Measurements from ENCODE around the gene CAMSAP1. TPM values are rescaled to one million over a fixed set of nuclear protein-coding genes. Genes with fewer than 3 reads are reported as not detected.

The CAMSAP1 gene
- total and polyA plus RNA-seq, 2 of the 4 experiments (the other 2 are of a cell fraction): 8.2 to 19.5 TPM

DNA sequence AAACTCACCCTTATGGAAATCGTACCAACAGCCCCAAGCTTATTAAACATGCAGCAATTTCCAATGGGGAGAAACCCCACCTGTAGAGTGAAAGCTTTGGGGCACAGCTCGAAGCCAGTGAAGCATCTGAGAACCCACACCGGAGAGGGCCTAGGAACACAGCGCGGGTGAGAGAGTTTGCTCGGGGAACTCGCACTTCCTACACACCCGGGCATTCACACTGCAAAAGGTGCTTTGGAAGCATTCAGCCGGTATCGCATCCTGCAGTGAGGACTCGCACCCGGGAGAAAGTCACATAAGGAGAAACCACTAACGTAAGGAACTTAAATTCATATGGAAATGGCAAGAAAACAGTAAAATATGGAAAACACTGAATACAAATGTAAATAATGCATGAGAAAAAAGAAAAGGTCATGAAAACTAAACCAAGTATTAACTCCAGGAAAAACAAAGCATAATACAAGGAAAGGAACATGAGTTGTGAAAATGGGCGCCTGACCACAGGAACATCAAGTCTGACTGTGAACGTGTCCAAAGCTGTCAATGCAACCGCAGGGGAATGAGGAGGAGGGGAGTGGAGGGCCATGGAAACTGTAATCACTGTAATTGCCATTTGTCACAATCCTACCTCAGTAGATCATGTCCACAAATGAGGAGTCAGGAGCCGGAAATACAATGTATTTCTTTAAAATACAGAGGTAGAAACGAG is 28.7 kb downstream of the CAMSAP1 start (continued):
- TF ChIP-seq FOS (IDR thresholded peaks at IDR 0.05; ENCODE audit: low read depth, low read length): no peak

DNA sequence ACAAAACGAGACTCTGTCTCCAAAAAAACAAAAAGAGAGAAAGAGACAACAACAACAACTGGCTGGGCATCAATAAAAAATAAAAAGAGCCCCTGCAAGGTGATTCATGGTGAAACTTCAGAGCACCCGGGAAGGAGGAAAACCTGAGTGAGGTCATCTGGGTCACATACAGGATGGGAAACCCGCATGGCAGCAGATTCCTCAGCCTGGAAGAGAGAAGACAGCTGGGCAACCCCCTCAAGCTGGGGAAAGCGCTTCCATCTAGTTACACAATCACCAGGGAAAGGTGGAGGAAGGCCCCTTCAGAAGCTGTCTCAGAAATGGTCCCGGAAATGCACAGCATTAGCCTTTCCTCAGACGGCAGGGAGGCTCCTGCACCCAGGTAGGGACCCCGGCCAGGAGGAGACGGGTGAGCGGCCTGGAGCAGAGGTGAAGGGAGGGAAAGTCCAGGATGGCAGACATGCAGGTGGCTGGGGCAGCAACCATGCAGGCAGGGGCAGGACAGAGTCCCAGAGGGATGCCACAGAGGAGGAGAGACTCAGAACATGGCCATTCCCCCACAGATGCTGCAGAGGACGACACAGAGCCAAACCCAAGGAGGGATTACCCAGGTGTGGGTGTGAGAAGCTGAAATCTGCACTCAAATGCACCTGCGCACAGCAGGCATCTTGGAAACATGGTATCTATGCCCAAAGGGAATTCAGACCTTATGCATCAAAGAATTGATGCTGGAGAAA is 29.4 kb downstream of the CAMSAP1 start:
- Histone ChIP-seq H2BK120ac (ENCODE audit: low read depth, low read length) (no peak overlapping the region), H3K4ac (ENCODE audit: low read depth, low read length) (no peak overlapping the region), H3K79me1 (ENCODE audit: low read depth in 1 of 2, low read length in 2 of 2) (peaks cover 33 to 60% of the 10 kb centered on the region in 2 experiments), H3K18ac (ENCODE audit: low read depth, low read length) (no peak overlapping the region), H2AK9ac (replicated peaks; ENCODE audit: low read depth, low read length, poor library complexity) (peak overlapping the region; percentile 32), H4K91ac (ENCODE audit: insufficient read depth, low read depth, low read length) (no peak overlapping the region), H3K9ac (ENCODE audit: low read depth, low read length) (no peak overlapping the region), H4K5ac (ENCODE audit: low read depth, low read length) (no peak overlapping the region), H2BK5ac (ENCODE audit: low read depth, low read length, poor library complexity, severe bottlenecking) (no peak overlapping the region), H2AFZ (replicated peaks; ENCODE audit: low read length, poor library complexity) (no peak overlapping the region), H2AK5ac (ENCODE audit: low read depth, low read length) (no peak overlapping the region), H3K9me3 (ENCODE audit: control insufficient read depth, insufficient read depth, low read length) (no peaks in the 10 kb centered on the region), H3K27me3 (ENCODE audit: control insufficient read depth, insufficient read depth, low read length) (no peaks in the 10 kb centered on the region), H2BK15ac (ENCODE audit: low read depth, low read length) (no peak overlapping the region), H3K4me1 (ENCODE audit: control insufficient read depth, insufficient read depth, low read length) (peaks cover 2% of the 10 kb centered on the region), H3K4me3 (ENCODE audit: insufficient read depth, low read depth, low read length) (no peak overlapping the region), H4K20me1 (ENCODE audit: insufficient read depth, low read length) (peaks cover 49% of the 10 kb centered on the region), H3K9me1 (ENCODE audit: insufficient read depth, low read length) (peaks cover 26% of the 10 kb centered on the region), H3K36me3 (ENCODE audit: control insufficient read depth, insufficient read depth, low read length) (peaks cover 4% of the 10 kb centered on the region), H3K4me2 (ENCODE audit: low read depth, low read length) (no peak overlapping the region), H3K56ac (ENCODE audit: extremely low read depth, insufficient read depth, low read length) (no peak overlapping the region), H4K8ac (ENCODE audit: low read depth in 2 of 2, low read length in 2 of 2) (no peak overlapping the region), H2BK20ac (ENCODE audit: low read depth, low read length) (no peak overlapping the region), H3K14ac (replicated peaks; ENCODE audit: low read depth, low read length) (no peak overlapping the region), H3K27ac (ENCODE audit: insufficient read depth, low read length) (no peak overlapping the region), H3K23ac (ENCODE audit: low read depth, low read length) (no peak overlapping the region)
- in situ Hi-C loops (cut with MboI; ENCODE audit: low sequenced_read_pairs) (no loop called here), intact Hi-C loops (cut with micrococcal nuclease) (no loop called here), dilution Hi-C loops (cut with HindIII; ENCODE audit: low sequenced_read_pairs, unreplicated experiment) (no loop called here)
- ATAC-seq (ENCODE audit: low read depth): no peak
- POLR2A ChIA-PET (ENCODE audit: unreplicated experiment): no interaction called here
- no TSS peak for BruUV-seq (replicated peaks)
- WGBS, 2 experiments (ENCODE audit: extremely low coverage in 2 of 2, insufficient read length in 1 of 2): 81% methylated on average over 3 of the region's 11 CpGs; no CpG with 5 or more reads in 1 of the 2 experiments
- no peak for TF ChIP-seq POLR2A (IDR thresholded peaks at IDR 0.05; ENCODE audit: low read depth, low read length)
- no peak for TF ChIP-seq MAFK (IDR thresholded peaks at IDR 0.05; ENCODE audit: low read depth, low read length)
- TF ChIP-seq, protein P1, sequence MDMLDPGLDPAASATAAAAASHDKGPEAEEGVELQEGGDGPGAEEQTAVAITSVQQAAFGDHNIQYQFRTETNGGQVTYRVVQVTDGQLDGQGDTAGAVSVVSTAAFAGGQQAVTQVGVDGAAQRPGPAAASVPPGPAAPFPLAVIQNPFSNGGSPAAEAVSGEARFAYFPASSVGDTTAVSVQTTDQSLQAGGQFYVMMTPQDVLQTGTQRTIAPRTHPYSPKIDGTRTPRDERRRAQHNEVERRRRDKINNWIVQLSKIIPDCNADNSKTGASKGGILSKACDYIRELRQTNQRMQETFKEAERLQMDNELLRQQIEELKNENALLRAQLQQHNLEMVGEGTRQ (IDR thresholded peaks at IDR 0.05; ENCODE audit: low read depth, low read length): no peak
- TF ChIP-seq, protein P2, sequence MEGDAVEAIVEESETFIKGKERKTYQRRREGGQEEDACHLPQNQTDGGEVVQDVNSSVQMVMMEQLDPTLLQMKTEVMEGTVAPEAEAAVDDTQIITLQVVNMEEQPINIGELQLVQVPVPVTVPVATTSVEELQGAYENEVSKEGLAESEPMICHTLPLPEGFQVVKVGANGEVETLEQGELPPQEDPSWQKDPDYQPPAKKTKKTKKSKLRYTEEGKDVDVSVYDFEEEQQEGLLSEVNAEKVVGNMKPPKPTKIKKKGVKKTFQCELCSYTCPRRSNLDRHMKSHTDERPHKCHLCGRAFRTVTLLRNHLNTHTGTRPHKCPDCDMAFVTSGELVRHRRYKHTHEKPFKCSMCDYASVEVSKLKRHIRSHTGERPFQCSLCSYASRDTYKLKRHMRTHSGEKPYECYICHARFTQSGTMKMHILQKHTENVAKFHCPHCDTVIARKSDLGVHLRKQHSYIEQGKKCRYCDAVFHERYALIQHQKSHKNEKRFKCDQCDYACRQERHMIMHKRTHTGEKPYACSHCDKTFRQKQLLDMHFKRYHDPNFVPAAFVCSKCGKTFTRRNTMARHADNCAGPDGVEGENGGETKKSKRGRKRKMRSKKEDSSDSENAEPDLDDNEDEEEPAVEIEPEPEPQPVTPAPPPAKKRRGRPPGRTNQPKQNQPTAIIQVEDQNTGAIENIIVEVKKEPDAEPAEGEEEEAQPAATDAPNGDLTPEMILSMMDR (conservative IDR thresholded peaks at IDR 0.05; ENCODE audit: low read depth, low read length): no peak
- TF ChIP-seq BHLHE40 (IDR thresholded peaks at IDR 0.05; ENCODE audit: low read depth, low read length): no peak
- TF ChIP-seq SMC3 (IDR thresholded peaks at IDR 0.05; ENCODE audit: low read depth, low read length): no peak
- no peak for TF ChIP-seq MAZ (IDR thresholded peaks at IDR 0.05; ENCODE audit: borderline replicate concordance, low read depth, low read length)
- CTCF ChIA-PET: no interaction called here
- no peak for DNase-seq

Data from IMR-90 (cell line).